Measurements from ENCODE around the gene NPAS2.

Gene NPAS2

GRCh38 chr2:100796499-100797100 lies 23.3 kb upstream of the NPAS2 start:
- ATAC-seq = no peak
- no peak for DNase-seq

GRCh38 chr2:100799686-100800085 lies 20.3 kb upstream of the NPAS2 start:
- ATAC-seq (no peak), DNase-seq (no peak)

GRCh38 chr2:100800915-100801314 lies 19.0 kb upstream of the NPAS2 start:
- no peak for DNase-seq

GRCh38 chr2:100801402-100801801 lies 18.5 kb upstream of the NPAS2 start:
- ATAC-seq (no peak), DNase-seq (no peak)

More at GRCh38 chr2:100800915-100801314, 19.0 kb upstream of the NPAS2 start:
- ATAC-seq = no peak

- no peak for ATAC-seq
- no peak for DNase-seq
These were observed 17.9 kb upstream of the NPAS2 start for GRCh38 chr2:100802066-100802465.

- DNase-seq = no peak
- ATAC-seq = no peak
These were observed 16.6 kb upstream of the NPAS2 start for GRCh38 chr2:100803334-100803733.

- DNase-seq (no peak), ATAC-seq (no peak)
These were observed 13.4 kb upstream of the NPAS2 start for GRCh38 chr2:100806550-100806949.

- ATAC-seq (no peak), DNase-seq (no peak)
These were observed 12.2 kb upstream of the NPAS2 start for GRCh38 chr2:100807707-100808106.

- ATAC-seq (no peak), DNase-seq (no peak)
These were observed 11.4 kb upstream of the NPAS2 start for GRCh38 chr2:100808582-100808981.

- ATAC-seq (no peak), DNase-seq (no peak)
These were observed 10.4 kb upstream of the NPAS2 start for GRCh38 chr2:100809506-100809905.

GRCh38 chr2:100810603-100811145 lies 9.3 kb upstream of the NPAS2 start:
- no peak for ATAC-seq

GRCh38 chr2:100812116-100812515 lies 7.8 kb upstream of the NPAS2 start:
- DNase-seq (no peak), ATAC-seq (no peak)

More at GRCh38 chr2:100810603-100811145, 9.3 kb upstream of the NPAS2 start:
- DNase-seq = no peak

- no peak for ATAC-seq
These were observed 7.4 kb upstream of the NPAS2 start for GRCh38 chr2:100812573-100812972.

GRCh38 chr2:100813527-100813926 lies 6.4 kb upstream of the NPAS2 start:
- ATAC-seq = peak; percentile 59

More at GRCh38 chr2:100812573-100812972, 7.4 kb upstream of the NPAS2 start:
- no peak for DNase-seq

GRCh38 chr2:100814043-100814442 lies 5.9 kb upstream of the NPAS2 start:
- no peak for DNase-seq
- no peak for ATAC-seq

More at GRCh38 chr2:100813527-100813926, 6.4 kb upstream of the NPAS2 start:
- no peak for DNase-seq

- DNase-seq (no peak), ATAC-seq (no peak)
These were observed 5.5 kb upstream of the NPAS2 start for GRCh38 chr2:100814453-100814852.

GRCh38 chr2:100817388-100817985 lies 2.5 kb upstream of the NPAS2 start:
- no peak for DNase-seq
- no peak for ATAC-seq

GRCh38 chr2:100818003-100818605 lies 1.8 kb upstream of the NPAS2 start:
- DNase-seq (no peak), ATAC-seq (peak; percentile 34)

GRCh38 chr2:100818606-100819369 lies 1.2 kb upstream of the NPAS2 start:
- ATAC-seq (no peak), DNase-seq (peak; percentile 39)

GRCh38 chr2:100820273-100820522 lies 259 bp downstream of the NPAS2 start:
- no peak for ATAC-seq
- no peak for DNase-seq

GRCh38 chr2:100820523-100821254 lies 750 bp downstream of the NPAS2 start:
- ATAC-seq = peak; percentile 11
- peak; percentile 27 for DNase-seq

- ATAC-seq = no peak
- no peak for DNase-seq
These were observed 1.4 kb downstream of the NPAS2 start for GRCh38 chr2:100821255-100821910.

Data from stimulated activated naive CD8-positive, alpha-beta T cell treated with anti-CD3 and anti-CD28 coated beads, Interleukin-15, Interleukin-2, amounts not matched to agents 100 U/mL and 50 U/mL, for 24 hours (primary cell).